Mononuclear cell (primary cell): ENCODE data around the gene CYP4Z1. TPM values are rescaled to one million over a fixed set of nuclear protein-coding genes. Genes with fewer than 3 reads are reported as not detected.
"Not testable (repeated sequence)": the region's sequence is repeated elsewhere in the genome, so short reads cannot be mapped to it uniquely, and the experiment has no call there.

ENCODE experiments used
- H3K27me3 ChIP-seq: 2 replicates; pipeline ENCODE4 v1.6.0; 2011; ENCODE audit warnings: low read length, control low read depth; ENCODE audit not compliant: insufficient read depth
- H3K4me1 ChIP-seq: 2 replicates; pipeline ENCODE4 v1.5.1; 2011; ENCODE audit warnings: mild to moderate bottlenecking, low read length, control low read depth; ENCODE audit not compliant: insufficient read depth
- H3K4me3 ChIP-seq: 2 replicates; pipeline ENCODE4 v1.5.1; 2011; ENCODE audit warnings: mild to moderate bottlenecking, low read length, moderate library complexity
- H3K9me3 ChIP-seq: 2 replicates; pipeline ENCODE4 v1.5.1; 2011; ENCODE audit warnings: low read depth, mild to moderate bottlenecking, control low read depth, low read length
- total RNA-seq: library from RNA; depleted of rRNA; stranded (reverse); fragments of >200 nt; gene quantifications from one replicate; pipeline ENCODE4 v1.2.3, GENCODE V29; 2012

Gene CYP4Z1
- total RNA-seq, 1 donor, result not detected

DNA sequence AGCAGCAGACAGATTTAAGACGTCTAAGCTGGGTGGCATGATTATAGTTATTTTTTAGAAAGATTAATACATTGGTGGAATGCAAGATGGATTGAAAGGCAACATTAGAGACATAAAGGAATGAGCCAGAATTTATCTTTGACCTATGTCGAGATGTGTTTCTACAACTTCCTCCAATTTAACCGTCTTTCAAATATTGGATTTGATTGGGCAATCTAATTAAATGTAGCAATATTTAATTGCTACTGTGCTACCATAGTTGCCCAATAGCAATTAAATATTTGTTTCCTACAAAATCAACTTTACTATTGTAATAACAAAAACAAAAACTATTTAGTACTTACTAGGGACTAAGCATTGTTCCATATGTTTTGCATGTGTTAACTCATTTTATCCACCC is 39.8 kb downstream of the CYP4Z1 start:
- Histone ChIP-seq H3K27me3 (no peaks in the 10 kb centered on the region), H3K9me3 (peaks cover 7% of the 10 kb centered on the region), H3K4me1 (no peaks in the 10 kb centered on the region), H3K4me3 (no peak overlapping the region)

DNA sequence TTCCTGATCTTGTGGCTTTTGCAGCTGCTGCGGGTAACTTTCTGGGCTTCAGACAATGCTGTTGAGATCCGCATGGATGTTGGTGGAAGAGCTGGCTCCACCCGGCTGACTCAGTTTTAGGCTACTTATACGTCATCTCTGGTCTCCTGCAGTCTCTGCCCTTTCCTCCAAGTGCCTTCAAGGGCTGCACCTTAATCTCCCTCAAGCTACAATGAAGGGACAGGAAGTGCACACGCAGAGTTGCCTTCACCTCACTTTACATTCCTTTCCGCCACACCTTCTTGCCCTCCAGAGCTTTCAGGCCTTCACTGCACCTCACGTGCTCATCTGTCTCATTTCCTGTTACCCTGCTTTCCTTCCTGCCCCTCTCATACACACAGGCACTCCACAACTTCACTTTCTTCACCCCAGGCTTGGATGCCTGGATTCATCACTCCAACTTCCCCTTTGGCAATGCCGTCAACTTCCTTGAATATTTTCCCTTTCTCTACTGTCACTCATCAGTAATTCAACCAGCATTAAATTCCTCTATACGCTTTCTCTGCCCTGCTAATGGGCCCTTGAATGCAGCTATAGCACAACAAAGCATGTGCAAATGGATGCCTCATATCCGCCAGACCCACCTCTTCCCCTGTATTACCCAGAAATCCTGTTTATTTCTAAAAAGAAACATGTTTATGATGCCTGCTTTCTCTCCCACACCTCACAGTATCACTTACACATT is 41.0 kb downstream of the CYP4Z1 start:
- H3K27me3 ChIP-seq, H3K9me3 ChIP-seq, H3K4me3 ChIP-seq, H3K4me1 ChIP-seq: not testable (repeated sequence)

GRCh38 chr1:47109482-47109881 is 42.5 kb downstream of the CYP4Z1 start:
- not testable (repeated sequence) for H3K4me1 ChIP-seq, H3K4me3 ChIP-seq, H3K9me3 ChIP-seq

GRCh38 chr1:47113178-47113577 is 46.1 kb downstream of the CYP4Z1 start:
- no peak overlapping the region for H3K4me3 ChIP-seq
- no peaks in the 10 kb centered on the region for H3K9me3 ChIP-seq
- H3K27me3 ChIP-seq, result no peaks in the 10 kb centered on the region
- no peaks in the 10 kb centered on the region for H3K4me1 ChIP-seq

More at GRCh38 chr1:47109482-47109881, 42.5 kb downstream of the CYP4Z1 start:
- not testable (repeated sequence) for H3K27me3 ChIP-seq

GRCh38 chr1:47121039-47121438 is 54.0 kb downstream of the CYP4Z1 start:
- H3K4me3 ChIP-seq, H3K4me1 ChIP-seq, H3K27me3 ChIP-seq: not testable (repeated sequence)

DNA sequence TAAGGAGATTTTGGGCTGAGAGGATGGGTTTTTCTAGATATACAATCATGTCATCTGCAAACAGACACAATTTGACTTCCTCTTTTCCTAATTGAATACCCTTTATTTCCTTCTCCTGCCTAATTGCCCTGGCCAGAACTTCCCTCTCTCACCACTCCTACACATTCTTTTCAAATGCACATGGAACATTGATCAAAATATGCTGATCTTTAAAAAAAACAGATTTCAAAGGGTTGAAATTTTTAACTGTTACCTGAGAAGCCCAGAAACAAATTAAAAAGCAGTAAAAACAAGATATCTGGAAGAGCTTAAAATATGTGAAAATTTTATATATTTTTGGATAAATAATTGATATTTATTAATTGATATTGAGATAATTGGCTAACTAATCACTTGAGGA is 57.8 kb downstream of the CYP4Z1 start:
- not testable (repeated sequence) for H3K4me3 ChIP-seq, H3K4me1 ChIP-seq, H3K27me3 ChIP-seq, H3K9me3 ChIP-seq

More at GRCh38 chr1:47121039-47121438, 54.0 kb downstream of the CYP4Z1 start:
- H3K9me3 ChIP-seq, result not testable (repeated sequence)

- H3K9me3 ChIP-seq, H3K27me3 ChIP-seq, H3K4me1 ChIP-seq, H3K4me3 ChIP-seq: not testable (repeated sequence)
These were observed 60.0 kb downstream of the CYP4Z1 start for GRCh38 chr1:47126997-47127396.

- Histone ChIP-seq H3K9me3 (no peaks in the 10 kb centered on the region), H3K27me3 (no peaks in the 10 kb centered on the region), H3K4me3 (no peak overlapping the region), H3K4me1 (no peaks in the 10 kb centered on the region)
These were observed 61.2 kb downstream of the CYP4Z1 start for GRCh38 chr1:47128221-47128620.

- H3K27me3 ChIP-seq, H3K4me1 ChIP-seq, H3K9me3 ChIP-seq, H3K4me3 ChIP-seq: not testable (repeated sequence)
These were observed 61.8 kb downstream of the CYP4Z1 start for GRCh38 chr1:47128854-47129253.

GRCh38 chr1:47129489-47130230 is 62.6 kb downstream of the CYP4Z1 start:
- not testable (repeated sequence) for H3K4me1 ChIP-seq

GRCh38 chr1:47132665-47133064 is 65.6 kb downstream of the CYP4Z1 start:
- not testable (repeated sequence) for H3K4me1 ChIP-seq, H3K4me3 ChIP-seq, H3K27me3 ChIP-seq, H3K9me3 ChIP-seq

More at GRCh38 chr1:47129489-47130230, 62.6 kb downstream of the CYP4Z1 start:
- not testable (repeated sequence) for H3K27me3 ChIP-seq, H3K4me3 ChIP-seq, H3K9me3 ChIP-seq

GRCh38 chr1:47137198-47137597 is 70.2 kb downstream of the CYP4Z1 start, which contains the start of gene CYP4A22:
CYP4A22 (plus strand) TSS chr1:47137441; CDS start chr1:47137486, 45 bp downstream.
- H3K4me3 ChIP-seq, result no peak within 1 kb of the TSS
- H3K4me1 ChIP-seq, result no peaks in the 10 kb centered on the region
- no peaks in the 10 kb centered on the region for H3K27me3 ChIP-seq
- no peaks in the 10 kb centered on the region for H3K9me3 ChIP-seq

GRCh38 chr1:47137925-47138615 is 71.0 kb downstream of the CYP4Z1 start:
- Histone ChIP-seq H3K27me3 (no peaks in the 10 kb centered on the region), H3K4me3 (no peak overlapping the region), H3K4me1 (no peaks in the 10 kb centered on the region), H3K9me3 (no peaks in the 10 kb centered on the region)

DNA sequence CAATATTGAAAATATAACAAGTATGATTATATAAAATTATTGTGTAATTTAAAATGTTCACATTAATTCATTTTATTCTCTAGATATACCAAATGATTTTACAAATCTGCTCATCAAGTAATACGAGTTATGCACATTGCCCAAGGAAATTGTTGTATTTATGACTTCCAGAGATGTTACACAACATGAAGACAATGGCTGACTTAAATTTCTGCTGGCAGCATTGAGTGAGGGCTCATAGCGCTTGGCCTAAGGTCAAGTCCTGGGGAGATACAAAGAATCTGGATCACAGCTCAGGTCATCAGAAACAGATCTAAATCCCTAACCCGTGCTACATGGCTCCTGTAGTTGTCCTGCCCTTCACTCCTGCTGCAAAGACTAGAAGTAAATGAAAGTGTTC is 73.3 kb downstream of the CYP4Z1 start:
- H3K4me1 ChIP-seq, H3K27me3 ChIP-seq, H3K4me3 ChIP-seq, H3K9me3 ChIP-seq: not testable (repeated sequence)

GRCh38 chr1:47143654-47144053 is 76.6 kb downstream of the CYP4Z1 start:
- not testable (repeated sequence) for H3K4me1 ChIP-seq, H3K4me3 ChIP-seq, H3K27me3 ChIP-seq, H3K9me3 ChIP-seq
